ENCODE data around the gene NOTCH2.
A peak's percentile ranks its signal among the peaks of the same experiment; 100 is the strongest.

The NOTCH2 gene

DNA sequence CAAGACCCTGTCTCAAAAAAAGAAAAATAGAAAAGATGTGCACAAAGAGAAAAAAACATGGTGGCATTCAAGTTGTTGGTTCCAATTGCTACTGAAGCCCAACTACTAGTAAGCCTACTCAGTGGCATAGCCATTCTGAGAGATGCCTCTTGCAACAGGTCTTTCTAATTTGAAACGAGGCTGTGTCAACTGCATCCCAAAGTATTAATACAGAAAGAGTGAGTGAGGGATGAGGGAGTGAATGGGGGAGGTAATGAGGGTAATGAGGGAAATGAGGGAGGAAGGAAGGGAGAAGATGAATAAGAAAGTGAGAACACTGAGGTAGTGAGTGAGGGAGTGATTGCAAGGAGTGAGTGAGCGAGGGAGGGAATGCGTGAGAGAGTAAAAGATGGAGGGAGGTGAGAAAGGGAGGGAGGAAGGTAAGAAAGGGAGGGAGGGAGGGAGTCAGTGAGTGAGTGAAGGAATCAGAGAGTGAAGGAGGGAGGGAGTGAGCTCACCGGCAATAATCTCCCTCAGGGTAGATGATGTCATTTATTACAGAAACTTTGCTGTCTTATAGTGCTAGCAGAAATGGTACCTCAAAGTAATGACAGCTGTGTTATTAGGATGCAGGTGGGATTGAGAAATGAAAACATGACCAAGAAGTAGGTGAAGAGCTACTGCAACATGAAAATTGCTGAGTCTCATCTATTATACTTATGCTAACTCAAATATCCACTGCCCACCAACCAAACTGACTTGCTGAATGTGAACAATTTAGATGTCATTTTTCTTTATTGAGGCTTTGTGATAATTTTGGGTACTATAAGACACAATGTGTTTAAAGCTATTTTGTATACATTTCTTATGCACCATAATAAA is 97.5 kb downstream of the NOTCH2 start:
- DNase-seq: no peak

DNA sequence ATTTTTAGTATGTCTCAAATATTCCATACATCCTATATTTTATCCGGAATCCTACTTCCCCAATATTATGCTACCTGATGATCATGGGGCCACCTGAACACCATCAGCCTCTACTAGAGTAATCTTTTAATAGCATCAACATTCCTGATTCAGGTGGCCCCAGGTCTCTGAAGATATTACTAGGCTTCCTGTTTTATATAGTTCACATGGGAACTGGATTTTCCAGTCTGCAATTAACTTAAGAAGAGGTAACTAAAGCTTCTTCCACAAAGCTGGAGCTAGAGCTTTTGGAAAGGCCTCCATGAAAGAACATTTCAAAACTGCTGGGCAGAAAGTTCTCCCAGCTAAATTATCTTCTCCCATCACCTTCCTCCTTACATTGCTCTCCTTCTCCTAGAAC is 100.9 kb downstream of the NOTCH2 start:
- no peak for DNase-seq

DNA sequence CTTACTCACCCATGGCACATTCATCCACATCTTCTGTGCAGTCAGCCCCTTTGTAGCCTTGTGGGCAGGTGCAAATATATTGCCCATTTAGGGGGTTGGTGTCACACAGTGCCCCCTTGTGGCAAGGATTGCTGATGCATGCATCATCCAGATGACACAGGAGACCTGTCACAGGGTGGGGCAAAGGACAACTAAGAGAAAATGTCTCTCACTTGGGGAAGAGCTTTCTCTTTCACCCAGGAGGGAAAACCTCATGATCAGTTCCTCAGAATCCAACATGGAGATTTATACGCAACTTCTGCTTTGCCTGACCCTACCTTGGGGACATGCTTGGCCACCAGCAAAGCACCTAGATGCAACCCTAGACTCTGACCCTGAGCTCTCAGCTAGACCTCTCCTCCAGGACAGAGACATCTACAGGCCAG is 101.4 kb downstream of the NOTCH2 start:
- DNase-seq: peak; percentile 72

DNA sequence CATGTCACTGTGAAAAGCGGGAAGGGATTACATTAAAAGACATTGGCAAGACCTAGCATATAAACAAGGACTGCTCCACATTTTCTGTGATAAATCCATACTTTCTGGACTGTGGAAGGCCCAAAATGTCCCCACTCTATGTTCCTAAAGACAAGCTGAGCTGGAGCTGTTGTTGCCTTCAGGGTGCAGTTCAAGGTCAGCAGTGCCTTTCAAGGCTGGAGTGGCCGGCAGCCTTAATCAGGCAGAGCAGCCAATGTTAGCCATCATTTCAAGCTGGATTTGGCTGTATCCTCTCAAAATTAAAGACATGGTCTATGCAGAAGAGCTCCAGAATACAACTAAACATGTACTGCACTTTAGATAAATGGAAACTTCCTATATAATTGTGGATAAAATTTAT is 102.8 kb downstream of the NOTCH2 start:
- no peak for DNase-seq

GRCh38 chr1:119966020-119966419 is 103.4 kb downstream of the NOTCH2 start:
- DNase-seq: no peak

- DNase-seq: no peak
Observed at GRCh38 chr1:119964673-119965363, 104.6 kb downstream of the NOTCH2 start.

DNA sequence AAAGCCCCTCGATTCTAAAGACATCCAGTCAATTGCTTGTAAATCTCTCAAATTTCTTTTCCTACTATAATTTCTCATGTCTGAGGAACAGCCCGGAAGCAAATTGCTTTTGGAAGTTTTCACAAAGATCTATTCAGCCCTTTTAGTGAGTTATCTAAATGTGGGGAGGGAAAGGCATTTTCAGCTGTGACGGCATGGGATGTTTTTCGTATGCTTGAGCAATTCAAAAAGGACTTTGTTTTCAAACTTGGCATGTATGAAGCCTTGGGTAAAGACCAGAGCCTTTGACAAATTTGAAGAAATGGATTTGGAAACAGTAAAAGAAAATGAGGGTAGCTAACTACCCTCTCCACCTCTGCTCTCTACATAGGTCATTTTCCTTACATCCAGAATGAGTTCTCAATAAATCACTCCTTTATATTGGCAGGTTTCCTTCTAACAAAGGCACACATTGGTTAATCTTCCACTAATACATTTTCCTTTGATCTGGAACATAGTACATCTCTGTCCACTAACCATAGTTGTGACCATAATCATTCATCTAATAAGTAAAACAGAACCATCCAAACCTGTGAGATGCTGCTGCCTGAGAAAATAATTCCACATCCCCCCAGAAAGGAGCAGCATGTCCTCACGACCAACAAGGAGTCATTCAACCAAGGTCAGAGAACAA is 107.0 kb downstream of the NOTCH2 start:
- no peak for DNase-seq

DNA sequence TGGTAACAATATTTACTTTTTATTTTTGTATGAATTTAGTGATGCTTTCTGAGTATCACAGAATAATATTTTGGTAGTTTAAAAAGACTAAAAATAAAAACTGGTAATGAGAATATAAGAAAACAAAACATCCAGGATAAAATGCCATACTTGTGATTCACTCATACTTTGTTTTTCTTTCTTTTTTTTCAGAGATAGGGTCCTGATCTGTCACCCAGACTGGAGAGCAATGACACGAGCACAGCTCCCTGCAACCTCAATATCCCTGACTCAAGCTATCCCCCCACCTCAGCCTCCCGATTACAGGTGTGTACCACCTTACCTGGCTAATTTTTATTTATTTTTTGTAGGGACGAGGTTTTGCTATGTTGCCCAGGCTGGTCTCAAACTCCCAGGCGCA is 109.0 kb downstream of the NOTCH2 start:
- no peak for DNase-seq

- DNase-seq: no peak
Observed at GRCh38 chr1:119959268-119960220, 109.9 kb downstream of the NOTCH2 start.

DNA sequence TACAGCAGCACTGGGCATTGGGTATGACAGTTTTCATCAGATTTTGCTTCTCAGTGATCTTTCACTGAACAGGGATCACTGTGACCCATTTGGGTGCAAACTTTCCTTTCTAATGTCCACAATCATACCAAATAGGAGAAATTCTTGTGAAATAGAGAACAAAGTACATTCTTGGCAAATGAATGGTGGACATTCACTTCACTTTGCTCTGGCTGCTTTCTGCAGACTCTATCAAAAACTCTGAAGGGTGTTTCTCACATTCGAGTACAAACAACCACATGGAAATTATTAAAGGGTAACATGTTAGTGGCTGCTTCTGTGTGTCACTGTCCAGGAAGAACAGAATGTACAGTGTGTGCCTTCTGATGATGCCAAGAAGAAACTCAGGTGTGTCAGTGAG is 111.2 kb downstream of the NOTCH2 start:
- DNase-seq: no peak

- no peak for DNase-seq
Observed at GRCh38 chr1:119956306-119956705, 113.2 kb downstream of the NOTCH2 start.

DNA sequence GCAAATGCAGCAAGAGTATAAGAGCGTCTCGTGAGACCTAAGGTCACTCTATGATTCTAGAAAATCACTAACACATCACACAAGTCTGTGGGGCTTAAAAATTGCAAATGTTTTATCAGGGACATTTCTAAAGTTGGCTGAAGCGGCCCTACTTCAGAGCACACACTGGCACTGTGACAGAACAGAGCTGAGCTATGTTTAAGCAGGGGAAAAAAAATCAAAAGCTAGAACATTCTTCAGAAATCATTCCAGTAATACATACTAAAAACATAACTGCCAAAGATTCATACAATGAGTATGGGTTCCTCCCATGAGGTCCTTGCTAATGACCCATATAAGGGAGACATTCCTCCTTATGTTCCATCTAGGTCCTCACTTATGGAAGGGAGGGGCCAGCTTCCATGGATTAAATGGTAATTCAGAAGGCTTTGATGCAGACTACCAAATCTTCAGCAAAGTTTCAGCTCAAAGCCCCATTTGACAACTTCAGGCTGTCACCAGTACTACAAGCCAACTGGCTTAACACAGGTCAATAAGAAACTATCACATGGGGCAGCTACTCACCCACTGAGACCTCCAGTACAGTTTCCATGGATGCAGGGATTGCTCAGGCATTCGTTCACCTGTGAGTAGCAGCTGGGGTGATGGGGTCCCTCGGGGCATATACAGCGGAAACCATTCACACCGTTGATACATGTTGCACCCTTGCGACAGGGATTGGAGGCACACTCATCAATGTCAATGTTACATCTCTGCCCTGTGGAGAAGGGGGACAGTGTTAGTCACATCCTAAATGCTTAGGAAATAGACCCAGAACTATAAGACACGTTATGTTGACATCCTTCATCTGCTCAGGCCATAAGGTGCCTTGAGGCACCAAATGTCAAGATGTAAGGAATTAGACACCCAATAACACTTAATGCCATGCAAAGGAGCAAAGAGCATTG is 114.7 kb downstream of the NOTCH2 start:
- DNase-seq: no peak

DNA sequence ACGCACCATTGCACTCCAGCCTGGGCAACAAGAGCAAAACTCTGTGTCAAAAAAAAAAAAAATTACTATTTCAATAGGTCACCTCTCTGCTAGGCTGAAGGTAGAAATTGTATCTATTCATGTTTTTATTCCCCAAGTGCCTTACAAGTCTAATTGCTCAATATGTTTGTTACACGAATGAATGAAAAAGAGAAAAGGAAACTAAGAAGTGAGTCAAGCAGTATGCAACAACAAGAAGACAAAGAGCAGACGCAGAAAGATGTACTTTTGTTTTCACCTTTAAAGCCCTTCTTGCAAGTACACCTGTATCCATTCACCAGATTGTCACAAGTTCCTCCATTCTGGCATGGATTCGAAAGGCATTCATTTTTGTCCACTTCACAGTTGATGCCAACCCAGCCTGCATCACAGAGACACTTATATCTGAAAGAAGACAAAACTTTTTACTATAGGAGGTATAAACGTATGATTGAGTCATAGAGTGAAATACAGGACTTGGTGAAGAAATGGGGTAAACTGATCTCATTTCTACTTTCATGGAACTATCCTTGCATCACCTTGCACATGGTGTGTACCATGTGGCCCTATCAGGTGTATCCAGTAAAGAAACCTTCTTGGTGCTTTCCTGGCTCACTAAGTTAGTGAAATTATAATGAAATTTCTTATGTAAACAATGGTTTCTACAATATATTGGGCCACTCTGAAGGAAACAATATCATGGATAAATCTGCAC is 116.0 kb downstream of the NOTCH2 start:
- no peak for DNase-seq

DNA sequence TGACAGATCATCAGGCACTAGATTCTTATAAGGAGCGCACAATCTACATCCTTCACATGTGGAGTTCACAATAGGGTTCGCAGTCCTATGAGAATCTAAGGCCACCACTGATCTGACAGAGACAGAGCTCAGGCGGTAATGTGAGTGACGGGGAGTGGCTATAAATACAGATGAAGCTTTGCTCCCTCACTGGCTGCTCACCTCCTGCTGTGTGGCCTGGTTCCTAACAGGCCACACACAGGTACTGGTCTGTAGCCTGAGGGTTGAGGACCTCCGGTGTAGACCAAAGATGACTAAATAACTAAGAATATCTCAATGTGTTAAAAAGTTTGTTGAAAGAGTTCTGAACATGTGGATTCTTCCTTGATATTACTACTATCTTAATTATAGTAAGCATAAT is 117.0 kb downstream of the NOTCH2 start:
- no peak for DNase-seq

GRCh38 chr1:119948342-119949214 is 120.9 kb downstream of the NOTCH2 start:
- DNase-seq: peak; percentile 57 to 66

GRCh38 chr1:119947468-119947867 is 122.0 kb downstream of the NOTCH2 start:
- no peak for DNase-seq

DNA sequence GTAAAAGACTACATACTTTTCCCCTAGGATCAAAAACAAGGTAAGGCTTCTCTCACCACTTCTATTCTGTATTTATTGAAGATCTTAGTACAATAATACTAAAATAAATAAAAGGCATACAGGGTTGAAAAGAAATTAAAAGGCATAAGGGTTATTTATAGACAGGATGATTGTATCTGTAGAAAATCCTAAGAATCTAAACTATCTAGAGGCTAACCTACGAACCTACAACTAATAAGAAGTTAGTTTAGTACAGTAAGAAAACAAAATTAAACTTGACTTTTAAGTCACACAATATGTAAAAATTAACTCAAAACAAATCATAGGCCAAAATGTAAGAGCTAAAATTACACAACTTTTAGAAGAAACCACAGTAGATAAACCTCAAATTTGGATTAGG is 122.7 kb downstream of the NOTCH2 start:
- DNase-seq: no peak

GRCh38 chr1:119943216-119943615 is 126.2 kb downstream of the NOTCH2 start:
- DNase-seq: no peak

GRCh38 chr1:119941392-119941791 is 128.1 kb downstream of the NOTCH2 start:
- DNase-seq: no peak

DNA sequence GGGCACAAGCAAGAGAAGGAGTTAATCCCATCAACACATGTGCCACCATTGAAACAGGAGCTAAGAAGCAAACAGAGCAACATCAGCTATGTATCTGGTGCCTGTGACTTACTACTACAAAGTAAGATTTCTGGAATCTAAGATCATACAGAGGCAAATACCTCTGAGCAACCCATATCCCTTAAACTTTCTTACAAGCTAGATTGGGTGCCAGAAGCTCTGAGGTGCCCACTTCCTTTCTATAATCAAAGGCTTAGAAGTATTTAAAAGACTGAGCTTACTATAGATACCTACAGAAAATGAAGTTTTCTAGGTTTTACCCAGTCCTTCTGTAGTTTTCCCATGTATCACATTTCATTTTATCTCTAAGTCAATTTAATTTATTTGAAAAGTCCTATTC is 128.8 kb downstream of the NOTCH2 start:
- no peak for DNase-seq

All from CD4-positive, alpha-beta T cell treated with Interleukin-1 beta for 1 hour (primary cell).